Astrocyte (in vitro differentiated cells and primary cell): ENCODE measurements around the gene FANCI. TPM values are rescaled to one million over a fixed set of nuclear protein-coding genes. Genes with fewer than 3 reads are reported as not detected.

Source experiments
- DNase-seq: peaks from one replicate; pipeline ENCODE4 v3.0.0-alpha.2; 2010; ENCODE audit warnings: low read depth
- FAIRE-seq: peaks from 2 replicates; lab custom pipeline; 2011; peaks lifted over from hg19 to GRCh38; lab: Jason Lieb, UNC
- H2AFZ ChIP-seq: 2 replicates; pipeline ENCODE4 v1.6.0; 2012; ENCODE audit warnings: low read depth, low read length, inconsistent platforms
- H3K27ac ChIP-seq: 2 replicates; pipeline ENCODE4 v1.5.1; 2011; ENCODE audit warnings: low read depth, low read length, inconsistent platforms
- H3K27me3 ChIP-seq: 2 replicates; pipeline ENCODE4 v1.6.0; 2011; ENCODE audit warnings: low read length, inconsistent platforms; ENCODE audit not compliant: insufficient read depth
- H3K36me3 ChIP-seq: 2 replicates; pipeline ENCODE4 v1.5.1; 2011; ENCODE audit warnings: low read length, inconsistent platforms; ENCODE audit not compliant: insufficient read depth
- H3K4me1 ChIP-seq: 2 replicates; pipeline ENCODE4 v1.5.1; 2011; ENCODE audit warnings: low read length, inconsistent platforms; ENCODE audit not compliant: insufficient read depth
- H3K4me2 ChIP-seq: 2 replicates; pipeline ENCODE4 v1.6.0; 2012; ENCODE audit warnings: low read length, inconsistent platforms
- H3K4me3 ChIP-seq: 2 replicates; pipeline ENCODE4 v1.5.1; 2011; ENCODE audit warnings: low read depth, mild to moderate bottlenecking, low read length, inconsistent platforms; ENCODE audit not compliant: insufficient read depth
- H3K79me2 ChIP-seq: 2 replicates; pipeline ENCODE4 v1.6.0; 2012; ENCODE audit warnings: mild to moderate bottlenecking, low read length, inconsistent platforms; ENCODE audit not compliant: insufficient read depth
- H3K9ac ChIP-seq: 2 replicates; pipeline ENCODE4 v1.6.0; 2012; ENCODE audit warnings: mild to moderate bottlenecking, low read length, inconsistent platforms
- H3K9me3 ChIP-seq: 2 replicates; pipeline ENCODE4 v1.5.1; 2012; ENCODE audit warnings: low read depth, mild to moderate bottlenecking, low read length, inconsistent platforms; ENCODE audit not compliant: insufficient read depth
- H4K20me1 ChIP-seq: 2 replicates; pipeline ENCODE4 v1.6.0; 2012; ENCODE audit warnings: low read length, inconsistent platforms; ENCODE audit not compliant: insufficient read depth
- H3K27ac Mint-ChIP-seq: one replicate; pipeline ENCODE4 v1.8.0; 2021; ENCODE audit warnings: mild to moderate bottlenecking, mixed read lengths; ENCODE audit not compliant: unreplicated experiment
- H3K27me3 Mint-ChIP-seq: one replicate; pipeline ENCODE4 v1.8.0; 2021; ENCODE audit warnings: low read depth, mixed read lengths; ENCODE audit not compliant: unreplicated experiment
- H3K36me3 Mint-ChIP-seq: one replicate; pipeline ENCODE4 v1.8.0; 2021; ENCODE audit warnings: low read depth, mixed read lengths; ENCODE audit not compliant: unreplicated experiment
- H3K4me1 Mint-ChIP-seq: one replicate; pipeline ENCODE4 v1.8.0; 2021; ENCODE audit warnings: low read depth, mixed read lengths; ENCODE audit not compliant: unreplicated experiment
- H3K4me3 Mint-ChIP-seq: one replicate; pipeline ENCODE4 v1.8.0; 2021; ENCODE audit warnings: mild to moderate bottlenecking, moderate library complexity, mixed read lengths; ENCODE audit not compliant: unreplicated experiment
- H3K9me3 Mint-ChIP-seq: one replicate; pipeline ENCODE4 v1.8.0; 2021; ENCODE audit warnings: mild to moderate bottlenecking, mixed read lengths; ENCODE audit not compliant: unreplicated experiment
- CTCF ChIP-seq: IDR thresholded peaks from 2 replicates; pipeline ENCODE4 v1.5.1; 2011; ENCODE audit warnings: low read depth, mild to moderate bottlenecking, inconsistent platforms, low read length, moderate library complexity; ENCODE audit not compliant: insufficient read depth
- EZH2 ChIP-seq: IDR thresholded peaks from 2 replicates; pipeline ENCODE4 v1.6.1; 2012; ENCODE audit warnings: mild to moderate bottlenecking, low read length, inconsistent platforms; ENCODE audit not compliant: insufficient read depth
- total RNA-seq: library from RNA; stranded (reverse); gene quantifications from 2 replicates; pipeline ENCODE4 v1.2.1, GENCODE V29; 2021

FANCI gene
- total RNA-seq, 1 donor from 2014 or later: 10.6 TPM

GRCh38 chr15:89197503-89197971 lies 46.2 kb upstream of the FANCI start:
- H3K4me3 Mint-ChIP-seq: no peak overlapping the region
- no peak overlapping the region for H2AFZ ChIP-seq
- H3K4me1 ChIP-seq: peaks cover 4% of the 10 kb centered on the region
- H3K9me3 ChIP-seq: no peaks in the 10 kb centered on the region
- DNase-seq (no peak), FAIRE-seq (no peak)
- H3K27ac Mint-ChIP-seq: peak overlapping the region; percentile 59
- H3K4me2 ChIP-seq: no peak overlapping the region
- TF ChIP-seq EZH2: no peak
- TF ChIP-seq CTCF: no peak
- peaks cover 37% of the 10 kb centered on the region for H3K4me1 Mint-ChIP-seq
- H3K79me2 ChIP-seq: no peaks in the 10 kb centered on the region
- peaks cover 24% of the 10 kb centered on the region for H3K36me3 ChIP-seq
- no peaks in the 10 kb centered on the region for H4K20me1 ChIP-seq
- no peaks in the 10 kb centered on the region for H3K27me3 ChIP-seq
- H3K9me3 Mint-ChIP-seq: no peaks in the 10 kb centered on the region
- no peak overlapping the region for H3K4me3 ChIP-seq
- peaks cover 4% of the 10 kb centered on the region for H3K36me3 Mint-ChIP-seq
- H3K27ac ChIP-seq: no peak overlapping the region
- H3K9ac ChIP-seq: no peak overlapping the region
- no peaks in the 10 kb centered on the region for H3K27me3 Mint-ChIP-seq

GRCh38 chr15:89198196-89198595 lies 45.6 kb upstream of the FANCI start:
- FAIRE-seq (no peak), DNase-seq (no peak)
- Histone ChIP-seq H3K27me3 (no peaks in the 10 kb centered on the region), H3K36me3 (peaks cover 19% of the 10 kb centered on the region), H3K9ac (no peak overlapping the region), H3K9me3 (no peaks in the 10 kb centered on the region), H2AFZ (no peak overlapping the region), H3K79me2 (no peaks in the 10 kb centered on the region), H3K27ac (no peak overlapping the region), H3K4me3 (no peak overlapping the region), H3K4me1 (peaks cover 4% of the 10 kb centered on the region), H4K20me1 (no peaks in the 10 kb centered on the region), H3K4me2 (no peak overlapping the region)
- Mint-ChIP-seq H3K9me3 (no peaks in the 10 kb centered on the region), H3K4me3 (no peak overlapping the region), H3K27ac (no peak overlapping the region), H3K27me3 (no peaks in the 10 kb centered on the region), H3K4me1 (peaks cover 37% of the 10 kb centered on the region), H3K36me3 (peaks cover 3% of the 10 kb centered on the region)
- TF ChIP-seq EZH2: no peak
- TF ChIP-seq CTCF: no peak

- H3K27ac Mint-ChIP-seq: no peak overlapping the region
- DNase-seq (no peak), FAIRE-seq (no peak)
- Histone ChIP-seq H3K9me3 (no peaks in the 10 kb centered on the region), H2AFZ (no peak overlapping the region), H3K4me1 (peaks cover 6% of the 10 kb centered on the region), H3K79me2 (no peaks in the 10 kb centered on the region), H3K27ac (no peak overlapping the region), H3K4me3 (no peak overlapping the region), H4K20me1 (no peaks in the 10 kb centered on the region), H3K9ac (no peak overlapping the region), H3K27me3 (no peaks in the 10 kb centered on the region), H3K4me2 (no peak overlapping the region), H3K36me3 (peaks cover 16% of the 10 kb centered on the region)
- H3K4me3 Mint-ChIP-seq: no peak overlapping the region
- H3K4me1 Mint-ChIP-seq: peaks cover 37% of the 10 kb centered on the region
- no peaks in the 10 kb centered on the region for H3K27me3 Mint-ChIP-seq
- no peaks in the 10 kb centered on the region for H3K9me3 Mint-ChIP-seq
- TF ChIP-seq EZH2 (no peak), CTCF (no peak)
- no peaks in the 10 kb centered on the region for H3K36me3 Mint-ChIP-seq
Measured at GRCh38 chr15:89198934-89199333, 44.8 kb upstream of the FANCI start.
